Mucosa of stomach (tissue), 1 donor: ENCODE data around the gene FMN1.

Experiments
- H3K27me3 ChIP-seq: one replicate; pipeline ENCODE4 v1.7.0; 2013; ENCODE audit warnings: mild to moderate bottlenecking, low read length; ENCODE audit not compliant: control insufficient read depth, insufficient read depth
- H3K36me3 ChIP-seq: one replicate; pipeline ENCODE4 v1.7.0; 2013; ENCODE audit warnings: low read length; ENCODE audit not compliant: control insufficient read depth, insufficient read depth
- H3K4me1 ChIP-seq: one replicate; pipeline ENCODE4 v1.7.0; 2013; ENCODE audit warnings: mild to moderate bottlenecking, low read length; ENCODE audit not compliant: control insufficient read depth, insufficient read depth
- H3K4me3 ChIP-seq: one replicate; pipeline ENCODE4 v1.7.0; 2013; ENCODE audit warnings: low read length
- H3K9ac ChIP-seq: one replicate; pipeline ENCODE4 v1.7.0; 2013; ENCODE audit warnings: mild to moderate bottlenecking, low read length, moderate library complexity
- H3K9me3 ChIP-seq: one replicate; pipeline ENCODE4 v1.7.0; 2013; ENCODE audit warnings: mild to moderate bottlenecking, low read length, moderate library complexity; ENCODE audit not compliant: control insufficient read depth
- donor health status: Pancreatic carcinoma.

Gene FMN1

DNA sequence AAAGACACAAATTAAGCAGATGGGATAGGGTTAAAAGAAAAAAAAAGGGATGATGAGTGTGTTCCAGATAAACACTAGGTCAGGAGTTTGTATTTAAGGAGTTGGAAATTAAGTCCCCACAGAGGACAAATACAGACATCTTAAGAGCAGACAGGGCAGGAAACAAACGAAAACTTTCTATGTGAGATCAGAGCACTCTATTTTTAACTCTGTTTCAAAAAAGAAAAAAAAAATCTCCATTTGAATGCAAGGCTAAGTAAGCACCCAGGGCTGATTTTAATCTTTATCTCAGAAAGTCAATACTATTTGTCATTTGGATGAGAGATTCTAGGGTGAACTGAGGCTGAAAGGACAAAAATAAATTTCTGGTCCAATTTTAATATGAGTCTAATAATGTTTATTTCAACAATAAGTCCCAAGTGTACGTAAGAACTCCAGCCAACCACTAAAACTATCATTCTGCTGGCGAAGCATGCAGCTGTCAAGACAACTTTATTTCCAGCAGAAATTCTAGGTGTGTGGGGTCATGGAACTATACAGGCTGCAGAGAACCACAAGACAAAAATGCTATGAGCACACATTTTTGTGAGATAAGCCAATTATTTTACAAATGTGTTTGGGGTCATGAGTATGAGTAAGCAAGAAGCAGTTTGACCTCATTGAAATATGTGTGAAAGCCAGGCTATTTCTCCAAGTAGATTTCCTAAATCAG is 186.1 kb downstream of the FMN1 start:
- peaks cover 14% of the 10 kb centered on the region for H3K4me1 ChIP-seq
- no peak overlapping the region for H3K9ac ChIP-seq
- no peak overlapping the region for H3K4me3 ChIP-seq

DNA sequence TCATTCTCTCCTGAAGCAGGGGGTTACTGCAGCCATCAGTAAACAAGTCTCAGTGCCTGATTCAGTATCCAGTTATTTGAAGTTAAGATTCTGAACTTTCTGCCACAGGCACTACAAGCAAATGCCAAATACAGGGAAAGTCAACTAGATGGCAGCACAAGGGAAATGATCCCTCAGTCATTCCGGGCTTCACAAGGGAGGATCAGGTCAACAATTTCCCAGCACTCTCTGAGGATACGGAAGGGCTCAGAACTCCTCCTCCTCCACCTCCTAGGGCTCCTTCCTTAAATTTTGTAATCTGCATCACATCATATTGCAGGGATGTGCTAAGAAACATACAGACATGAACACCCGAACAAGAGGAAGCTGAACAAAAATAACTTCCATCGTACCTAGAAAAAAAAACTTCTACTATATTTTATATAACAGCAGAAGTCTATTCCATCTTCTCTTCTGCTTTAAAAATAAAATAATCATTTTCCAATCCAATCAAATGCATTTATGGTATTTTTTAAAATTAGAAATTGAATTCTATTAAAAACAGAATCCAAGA is 187.1 kb downstream of the FMN1 start:
- Histone ChIP-seq H3K36me3 (no peaks in the 10 kb centered on the region), H3K4me1 (peaks cover 10% of the 10 kb centered on the region), H3K4me3 (no peak overlapping the region), H3K9me3 (no peaks in the 10 kb centered on the region), H3K27me3 (no peaks in the 10 kb centered on the region), H3K9ac (no peak overlapping the region)

More for the DNA sequence above, 186.1 kb downstream of the FMN1 start:
- H3K9me3 ChIP-seq, result no peaks in the 10 kb centered on the region
- H3K36me3 ChIP-seq, result no peaks in the 10 kb centered on the region
- H3K27me3 ChIP-seq, result no peaks in the 10 kb centered on the region

DNA sequence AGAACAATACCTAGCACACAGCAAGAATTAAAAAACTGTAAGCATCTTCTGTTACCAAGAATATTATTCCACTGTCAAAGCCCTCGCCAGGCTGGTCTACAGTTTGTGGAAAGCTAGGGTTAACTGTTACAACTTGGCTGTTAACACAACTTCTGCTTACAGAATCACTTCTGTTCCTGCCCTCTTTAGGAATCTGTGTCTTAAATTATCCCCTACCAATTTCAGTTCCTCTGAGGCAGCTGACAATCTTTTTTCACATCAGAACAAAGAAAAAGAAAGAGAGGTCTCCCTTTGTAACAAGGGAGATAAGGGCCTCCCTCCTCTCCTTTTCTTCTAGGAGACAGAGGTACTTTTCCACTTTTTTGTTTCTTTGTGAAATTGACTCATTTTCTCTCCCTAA is 188.9 kb downstream of the FMN1 start:
- H3K36me3 ChIP-seq, result no peaks in the 10 kb centered on the region
- H3K9ac ChIP-seq, result no peak overlapping the region
- H3K4me1 ChIP-seq, result peaks cover 10% of the 10 kb centered on the region
- no peaks in the 10 kb centered on the region for H3K27me3 ChIP-seq
- H3K4me3 ChIP-seq, result no peak overlapping the region
- H3K9me3 ChIP-seq, result no peaks in the 10 kb centered on the region

DNA sequence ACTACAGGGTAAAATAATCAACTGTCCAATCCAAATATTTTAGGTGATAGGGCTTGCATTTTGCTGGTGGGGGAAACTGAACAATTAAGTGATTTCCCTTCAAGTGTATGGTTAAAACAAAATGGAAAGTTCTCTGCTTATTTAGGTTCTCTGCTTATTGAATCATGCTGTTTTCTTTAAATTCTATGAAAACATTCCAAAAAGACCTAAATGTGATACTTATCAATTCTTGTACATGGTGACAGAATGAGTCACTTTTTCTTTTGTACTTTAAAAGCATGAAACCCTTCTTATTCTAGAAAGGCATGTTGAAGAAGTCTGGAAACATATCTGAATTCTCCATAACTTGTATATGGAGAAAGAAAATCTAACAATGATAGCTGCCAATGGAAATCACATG is 192.6 kb downstream of the FMN1 start:
- Histone ChIP-seq H3K36me3 (no peaks in the 10 kb centered on the region), H3K27me3 (no peaks in the 10 kb centered on the region), H3K4me1 (peaks cover 1% of the 10 kb centered on the region), H3K9me3 (no peaks in the 10 kb centered on the region), H3K9ac (no peak overlapping the region), H3K4me3 (no peak overlapping the region)

DNA sequence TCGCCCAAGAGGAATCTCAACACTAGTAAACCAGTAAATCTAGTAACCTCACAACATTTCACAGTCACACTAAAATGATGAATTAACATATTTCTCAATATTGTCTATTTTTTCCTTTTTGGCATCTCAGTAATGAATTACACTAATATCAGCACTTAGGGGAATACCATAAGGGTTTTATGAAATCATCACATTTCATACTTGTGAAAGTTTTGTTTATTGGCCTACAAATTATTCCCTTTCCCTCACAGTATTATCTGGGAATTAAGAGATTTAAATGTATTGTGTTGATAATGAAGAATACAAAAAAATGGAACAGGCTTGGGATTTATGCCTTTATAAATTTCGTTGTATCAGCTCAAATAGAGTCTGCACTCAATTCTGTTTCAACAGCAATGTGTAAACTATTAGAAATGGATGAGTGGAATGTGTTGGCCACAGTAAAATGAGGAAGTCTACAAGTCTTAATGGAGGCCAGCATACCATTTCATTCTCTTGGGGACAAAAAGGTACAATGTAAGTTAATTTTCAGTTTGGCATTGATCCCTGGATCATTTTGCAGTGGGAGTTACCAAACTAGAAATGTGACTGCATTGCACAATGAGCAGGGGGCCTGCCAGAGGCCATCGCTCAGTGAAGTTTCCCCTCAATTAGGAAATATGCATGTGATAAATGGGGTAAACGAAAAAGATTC is 195.4 kb downstream of the FMN1 start:
- Histone ChIP-seq H3K36me3 (no peaks in the 10 kb centered on the region), H3K9ac (no peak overlapping the region), H3K27me3 (no peaks in the 10 kb centered on the region), H3K4me3 (no peak overlapping the region), H3K4me1 (peaks cover 12% of the 10 kb centered on the region), H3K9me3 (no peaks in the 10 kb centered on the region)

DNA sequence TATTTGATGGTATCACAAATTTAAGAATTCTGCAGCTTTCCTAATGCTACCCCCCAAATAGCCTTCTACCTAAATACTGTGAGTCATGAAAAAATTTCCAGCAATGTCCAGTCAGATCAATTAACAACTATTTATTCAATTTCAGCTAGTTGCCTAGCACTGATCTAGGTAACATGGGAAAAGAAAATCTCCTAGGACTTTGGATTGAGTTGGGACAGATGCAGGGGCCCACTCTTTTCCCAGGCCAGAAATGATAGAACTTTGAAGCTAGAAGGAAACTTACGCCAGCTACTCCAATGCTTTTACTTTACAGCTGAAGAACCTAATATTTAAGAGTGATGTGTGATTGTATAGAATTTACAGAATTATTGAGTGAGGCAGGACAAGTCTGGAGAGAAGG is 196.3 kb downstream of the FMN1 start:
- no peak overlapping the region for H3K4me3 ChIP-seq
- no peak overlapping the region for H3K9ac ChIP-seq
- peaks cover 12% of the 10 kb centered on the region for H3K4me1 ChIP-seq
- no peaks in the 10 kb centered on the region for H3K36me3 ChIP-seq
- no peaks in the 10 kb centered on the region for H3K9me3 ChIP-seq
- no peaks in the 10 kb centered on the region for H3K27me3 ChIP-seq

DNA sequence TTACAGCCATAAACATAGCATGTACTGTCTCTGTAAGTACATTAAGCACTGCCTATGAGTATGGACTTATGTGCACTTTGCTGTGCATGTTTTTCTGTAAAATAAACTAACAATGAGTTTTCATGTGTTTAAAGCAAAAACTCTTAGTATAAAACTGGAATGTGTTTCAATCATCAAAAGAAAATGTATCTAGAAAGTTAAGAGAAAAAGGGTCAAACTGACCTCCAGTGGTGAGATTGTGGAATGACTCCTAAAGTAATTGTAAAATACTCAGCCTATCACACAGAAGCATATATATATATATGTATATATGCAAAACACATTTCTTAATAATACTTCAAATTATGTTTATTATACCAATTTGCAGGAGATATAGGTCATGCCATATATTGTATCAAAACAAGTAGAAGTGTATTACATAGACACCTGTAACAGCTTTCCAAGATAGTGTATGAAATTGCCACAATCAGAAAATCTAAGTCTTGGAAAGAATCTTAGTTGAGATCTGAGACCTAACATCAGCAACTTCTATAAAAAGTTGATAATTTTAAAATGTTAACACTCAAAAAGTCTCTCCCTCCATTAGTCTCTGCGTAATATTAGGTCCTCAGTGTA is 199.6 kb downstream of the FMN1 start:
- peaks cover 12% of the 10 kb centered on the region for H3K4me1 ChIP-seq
- no peak overlapping the region for H3K4me3 ChIP-seq
- H3K36me3 ChIP-seq, result no peaks in the 10 kb centered on the region
- no peak overlapping the region for H3K9ac ChIP-seq
- no peaks in the 10 kb centered on the region for H3K9me3 ChIP-seq
- no peaks in the 10 kb centered on the region for H3K27me3 ChIP-seq

DNA sequence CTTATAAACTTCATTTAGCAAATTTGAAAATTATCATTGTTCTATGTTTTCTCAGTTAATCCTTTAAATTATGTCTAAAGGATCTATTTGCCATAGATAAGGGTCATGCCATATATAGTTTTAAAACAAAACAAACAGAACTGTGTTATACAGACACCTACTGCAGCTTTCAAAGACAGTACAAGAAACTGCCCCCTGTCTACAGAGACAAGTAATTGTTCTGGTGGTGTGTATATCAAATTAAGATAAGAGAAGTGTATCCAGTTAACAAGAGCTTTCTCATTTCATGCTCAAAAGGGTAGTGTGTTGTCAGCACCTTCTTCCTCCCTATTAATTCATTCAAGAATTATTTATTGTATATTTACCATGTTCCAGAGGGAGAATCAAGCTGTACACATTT is 201.2 kb downstream of the FMN1 start:
- Histone ChIP-seq H3K36me3 (no peaks in the 10 kb centered on the region), H3K9ac (no peak overlapping the region), H3K27me3 (no peaks in the 10 kb centered on the region), H3K9me3 (no peaks in the 10 kb centered on the region), H3K4me1 (peaks cover 12% of the 10 kb centered on the region), H3K4me3 (no peak overlapping the region)

DNA sequence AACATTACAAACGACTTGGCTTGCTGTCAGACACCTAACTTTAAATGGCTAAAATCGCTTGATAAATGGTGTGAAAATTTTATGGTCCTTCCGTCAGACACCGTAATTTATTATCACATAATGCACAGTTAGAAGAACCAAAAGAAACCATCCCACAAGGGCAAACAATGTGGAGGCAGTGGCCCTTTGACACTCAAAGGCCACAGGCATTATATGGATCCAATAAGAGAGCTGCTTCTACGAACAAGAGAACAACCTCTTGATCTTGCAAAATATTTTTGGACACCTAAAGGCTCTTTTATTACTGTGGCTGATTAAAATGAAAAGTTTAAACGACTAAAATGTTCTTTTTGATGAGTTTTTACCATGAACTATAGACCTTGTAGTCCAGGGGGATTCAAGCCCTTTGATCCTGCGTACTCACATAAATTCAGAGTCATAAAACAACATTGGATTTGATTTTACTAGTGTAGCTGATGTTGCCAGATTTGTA is 202.8 kb downstream of the FMN1 start:
- Histone ChIP-seq H3K36me3 (no peaks in the 10 kb centered on the region), H3K4me1 (peaks cover 8% of the 10 kb centered on the region), H3K9ac (no peak overlapping the region), H3K4me3 (no peak overlapping the region), H3K27me3 (no peaks in the 10 kb centered on the region), H3K9me3 (no peaks in the 10 kb centered on the region)

DNA sequence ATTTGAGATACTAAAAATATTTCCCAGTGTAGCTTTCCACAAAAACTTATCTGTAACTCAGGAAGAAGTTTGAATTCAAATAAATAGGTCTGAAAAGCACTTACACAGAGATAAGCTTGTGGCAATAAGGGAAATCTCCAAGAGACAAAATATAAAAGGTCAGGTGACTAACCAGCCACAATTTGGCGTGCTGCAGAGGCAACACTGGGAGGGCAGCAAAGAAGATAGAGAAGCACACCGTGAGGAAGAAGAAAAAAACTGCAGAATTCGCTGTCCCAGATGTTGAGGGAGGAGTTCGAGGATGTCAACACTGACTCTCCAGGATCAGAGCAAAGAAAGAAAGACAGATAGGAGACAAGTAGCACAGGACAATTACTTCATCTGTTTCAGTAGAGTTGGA is 204.4 kb downstream of the FMN1 start:
- Histone ChIP-seq H3K4me1 (no peaks in the 10 kb centered on the region), H3K9ac (no peak overlapping the region), H3K9me3 (no peaks in the 10 kb centered on the region), H3K4me3 (no peak overlapping the region), H3K27me3 (no peaks in the 10 kb centered on the region), H3K36me3 (no peaks in the 10 kb centered on the region)

DNA sequence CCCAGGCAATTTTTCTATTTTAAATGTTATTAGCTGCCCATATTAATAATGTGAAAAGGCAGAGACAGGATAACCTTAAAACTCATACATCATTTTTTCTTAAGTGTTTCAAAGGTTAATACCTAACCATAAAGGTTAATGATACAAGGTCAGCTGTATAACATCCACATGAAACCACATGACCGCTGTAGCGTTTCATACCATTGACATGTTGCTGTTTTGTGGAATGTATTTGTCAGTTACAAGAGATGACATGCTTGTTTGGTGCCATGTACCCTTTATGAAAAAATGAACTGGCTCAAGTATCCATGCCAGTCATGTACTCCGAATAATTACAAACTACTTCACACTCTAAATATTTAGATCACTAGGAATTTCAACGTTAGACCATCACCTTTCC is 207.4 kb downstream of the FMN1 start:
- Histone ChIP-seq H3K4me1 (no peaks in the 10 kb centered on the region), H3K36me3 (no peaks in the 10 kb centered on the region), H3K27me3 (no peaks in the 10 kb centered on the region), H3K9me3 (no peaks in the 10 kb centered on the region), H3K4me3 (no peak overlapping the region), H3K9ac (no peak overlapping the region)

DNA sequence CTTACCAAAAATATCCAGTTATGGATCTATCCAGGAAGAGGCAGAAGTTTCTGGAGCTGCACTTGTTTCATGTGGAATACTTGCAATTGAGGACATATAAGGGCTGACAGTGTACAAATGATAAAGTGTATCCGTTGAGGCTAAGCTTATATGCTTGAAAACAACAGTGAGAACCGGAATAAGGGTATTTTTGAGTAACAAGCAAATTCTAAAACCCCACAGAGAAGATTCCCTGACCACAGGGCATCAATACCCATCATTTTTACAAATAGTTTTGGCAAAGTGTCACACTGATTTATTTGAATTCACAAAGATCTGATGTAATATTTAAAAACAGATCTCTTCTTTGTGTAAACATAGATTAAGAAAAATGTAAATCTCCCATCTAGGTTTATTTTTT is 208.4 kb downstream of the FMN1 start:
- Histone ChIP-seq H3K27me3 (no peaks in the 10 kb centered on the region), H3K9me3 (no peaks in the 10 kb centered on the region), H3K4me1 (no peaks in the 10 kb centered on the region), H3K4me3 (no peak overlapping the region), H3K9ac (no peak overlapping the region), H3K36me3 (no peaks in the 10 kb centered on the region)
